Right ventricle myocardium superior (tissue), 1 donor: ENCODE data around the gene KRT78. TPM values are rescaled to one million over a fixed set of nuclear protein-coding genes. Genes with fewer than 3 reads are reported as not detected.

Experiments
- ATAC-seq: fragments of 200-7000 bp; cut with Tn5 transposase; one replicate; pipeline ENCODE4 v1.9.1; 2020; ENCODE audit warnings: mild to moderate bottlenecking; ENCODE audit not compliant: poor library complexity
- DNase-seq: peaks from one replicate; pipeline ENCODE4 v3.0.0-alpha.2; 2020
- intact Hi-C: fragments of 100-400 bp; cut with DNase I; formaldehyde crosslinking; loops from one replicate; pipeline ENCODE4 v1.11.2; 2022
- total RNA-seq: library from RNA; stranded (reverse); fragmentation: NEBNext Ultra II Directional; extraction: Animal tissue kit (Norgen Biotek cat#: 25700); gene quantifications from one replicate; pipeline ENCODE4 v1.2.1, GENCODE V29; 2021
- donor health status: DM: no; HTN: yes; CAD: no; lungs with severe emphysema.

Gene KRT78
- total RNA-seq, 1 donor from 2014 or later, result not detected

DNA sequence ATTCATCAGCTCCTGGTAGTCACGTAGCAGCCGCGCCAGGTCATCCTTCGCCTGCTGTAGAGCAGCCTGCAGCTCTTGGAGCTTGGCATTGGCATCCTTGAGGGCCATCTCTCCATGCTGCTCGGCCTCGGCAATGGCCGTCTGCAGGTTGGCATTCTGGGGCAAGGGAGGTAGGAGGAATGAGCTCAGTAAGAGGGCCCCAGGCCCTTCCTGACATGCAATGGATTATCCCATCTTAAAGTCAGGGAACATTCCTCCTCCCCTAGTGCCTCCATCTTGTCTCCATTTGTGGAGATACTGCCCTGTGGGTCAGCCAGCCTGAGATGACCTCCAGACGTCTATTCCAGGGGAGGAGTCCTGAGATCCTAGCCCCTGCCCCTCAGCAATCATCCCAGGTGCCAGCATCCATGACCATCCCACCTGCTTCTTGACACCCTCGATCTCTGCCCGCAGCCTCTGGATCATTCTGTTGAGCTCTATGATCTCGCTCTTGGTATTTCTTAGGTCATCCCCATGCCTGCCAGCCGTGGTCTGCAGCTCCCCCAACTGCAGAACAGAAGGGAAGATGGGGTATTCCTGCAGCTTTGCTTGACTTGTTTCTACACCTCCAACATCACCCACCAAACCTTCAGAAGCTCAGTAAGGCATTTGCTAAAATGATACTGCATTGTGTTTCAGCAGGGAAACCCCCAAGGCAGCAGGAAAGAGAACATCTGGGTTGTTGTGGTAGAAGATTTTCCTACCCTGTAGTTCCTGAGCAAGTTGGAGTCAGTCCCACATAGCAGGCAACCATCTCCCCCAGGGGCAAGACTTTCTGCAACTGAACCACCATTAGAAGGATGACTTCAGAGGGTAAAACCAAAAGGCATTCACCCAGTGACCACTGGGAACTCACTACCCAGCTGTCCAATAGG, 57.3 kb downstream of the KRT78 start:
- intact Hi-C loops, result no loop called here
- DNase-seq, result no peak
- no peak for ATAC-seq

DNA sequence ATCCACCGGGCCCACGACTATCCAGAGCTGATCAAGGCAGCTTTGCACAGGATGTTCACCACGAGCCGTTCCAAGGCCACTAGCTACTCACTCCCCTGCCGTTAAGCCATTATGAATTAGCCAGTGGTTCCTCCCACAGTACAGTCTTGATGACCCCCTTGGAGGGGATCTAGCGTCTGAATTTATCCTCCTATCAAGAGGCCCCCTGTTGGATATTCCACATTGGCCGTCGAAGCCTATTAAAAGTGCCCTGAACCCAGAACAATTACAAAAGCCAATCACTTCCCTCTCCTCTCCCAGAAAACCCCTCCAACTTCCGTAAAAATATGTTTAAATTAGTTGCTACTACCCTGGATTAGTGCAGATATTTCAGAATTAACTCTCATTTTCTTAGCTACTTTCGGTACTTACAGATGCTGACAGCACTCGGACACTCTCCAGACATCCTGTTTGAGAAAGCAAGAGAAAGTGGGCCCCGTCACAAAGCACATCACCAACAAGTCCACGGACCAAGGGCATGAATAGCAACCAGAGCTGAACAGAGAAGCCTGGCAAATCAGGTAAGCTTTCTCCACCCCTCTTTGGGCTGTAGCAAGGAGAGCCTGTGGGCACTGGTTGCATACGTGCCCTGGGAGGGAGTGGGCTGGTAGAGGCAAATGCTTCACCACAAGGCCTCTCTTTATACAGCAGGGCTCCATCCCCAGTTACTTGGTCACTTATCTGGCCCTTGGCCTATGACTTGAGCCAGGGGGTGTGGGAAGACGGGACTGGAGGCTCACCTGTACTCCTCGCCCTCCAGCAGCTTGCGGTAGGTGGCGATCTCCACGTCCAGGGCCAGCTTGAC, 58.1 kb downstream of the KRT78 start:
- intact Hi-C loops, result no loop called here
- ATAC-seq, result no peak
- no peak for DNase-seq

DNA sequence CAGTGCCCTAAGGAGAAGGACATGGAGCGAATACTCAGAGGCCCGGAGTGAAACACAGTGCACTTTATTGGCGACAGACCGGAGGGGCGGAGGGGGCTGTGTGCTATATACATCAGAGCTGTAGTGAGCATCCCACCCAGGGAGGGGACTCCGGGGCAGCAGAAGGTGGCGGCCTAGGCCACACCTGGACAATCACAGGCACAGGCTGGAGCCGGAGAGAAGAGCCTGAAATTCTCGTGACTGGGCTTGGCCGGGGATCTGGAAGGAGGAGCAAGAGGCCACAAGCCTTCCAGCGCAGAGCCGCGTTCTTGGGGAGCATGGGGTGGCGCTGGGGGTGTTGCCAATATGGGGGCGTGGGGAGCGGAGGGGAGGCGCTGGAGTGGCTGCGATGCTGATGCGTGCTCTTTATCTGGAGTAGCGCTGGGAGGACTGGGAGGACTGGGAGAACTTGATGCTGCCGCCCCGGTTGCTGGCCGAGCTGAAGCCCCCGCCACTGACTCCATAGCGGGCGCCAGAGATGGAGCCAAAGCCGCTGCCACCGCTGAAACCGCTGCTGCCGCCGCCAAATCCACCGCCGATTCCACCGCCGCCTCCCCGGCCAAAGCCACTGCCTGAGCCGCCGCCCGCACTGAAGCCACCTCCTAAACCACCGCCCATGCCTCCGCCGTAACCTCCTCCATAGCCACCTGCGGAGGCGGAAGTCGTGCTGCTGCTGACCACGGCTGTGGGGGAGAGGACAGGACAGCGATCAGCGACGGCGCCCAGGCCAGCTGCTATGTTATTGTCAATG, 59.0 kb downstream of the KRT78 start:
- DNase-seq, result no peak
- no peak for ATAC-seq
- intact Hi-C loops, result no loop called here

DNA sequence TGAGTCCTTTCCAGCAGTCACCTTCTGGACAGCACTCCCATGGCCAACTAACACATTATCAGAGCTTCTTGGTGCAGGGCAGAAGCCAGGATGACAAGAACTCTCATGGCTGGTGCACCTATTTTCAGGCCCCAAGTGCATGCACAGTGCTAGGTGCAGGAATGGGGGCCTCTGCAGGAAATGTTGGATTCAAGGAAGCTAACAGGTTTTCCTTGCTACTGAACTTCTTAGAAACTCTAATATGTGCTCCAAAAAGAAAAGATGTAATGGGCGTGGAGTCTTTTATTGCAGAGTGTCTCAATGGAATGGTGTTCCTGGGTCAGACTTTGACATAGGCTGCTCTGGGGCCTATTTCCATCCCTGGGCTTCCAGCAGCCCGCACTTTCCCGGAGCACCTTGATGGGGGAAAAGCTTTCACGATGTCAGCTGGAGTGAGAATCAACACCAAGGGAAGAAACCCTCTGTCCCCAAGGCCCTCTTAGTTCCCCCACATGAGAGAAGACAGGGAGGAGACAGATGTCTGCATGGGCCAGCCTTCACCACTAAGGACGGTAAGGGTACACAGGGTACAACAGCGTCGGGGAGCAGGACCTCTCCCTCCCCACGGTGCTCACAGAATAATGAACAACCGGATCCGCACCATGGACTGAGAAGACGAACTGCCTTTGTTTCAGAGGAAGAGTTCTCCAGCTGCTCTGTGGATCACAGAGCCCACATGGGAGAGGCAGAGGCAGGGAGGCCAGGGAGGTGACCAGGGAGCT, 59.7 kb downstream of the KRT78 start:
- intact Hi-C loops, result no loop called here
- DNase-seq (no peak), ATAC-seq (no peak)

DNA sequence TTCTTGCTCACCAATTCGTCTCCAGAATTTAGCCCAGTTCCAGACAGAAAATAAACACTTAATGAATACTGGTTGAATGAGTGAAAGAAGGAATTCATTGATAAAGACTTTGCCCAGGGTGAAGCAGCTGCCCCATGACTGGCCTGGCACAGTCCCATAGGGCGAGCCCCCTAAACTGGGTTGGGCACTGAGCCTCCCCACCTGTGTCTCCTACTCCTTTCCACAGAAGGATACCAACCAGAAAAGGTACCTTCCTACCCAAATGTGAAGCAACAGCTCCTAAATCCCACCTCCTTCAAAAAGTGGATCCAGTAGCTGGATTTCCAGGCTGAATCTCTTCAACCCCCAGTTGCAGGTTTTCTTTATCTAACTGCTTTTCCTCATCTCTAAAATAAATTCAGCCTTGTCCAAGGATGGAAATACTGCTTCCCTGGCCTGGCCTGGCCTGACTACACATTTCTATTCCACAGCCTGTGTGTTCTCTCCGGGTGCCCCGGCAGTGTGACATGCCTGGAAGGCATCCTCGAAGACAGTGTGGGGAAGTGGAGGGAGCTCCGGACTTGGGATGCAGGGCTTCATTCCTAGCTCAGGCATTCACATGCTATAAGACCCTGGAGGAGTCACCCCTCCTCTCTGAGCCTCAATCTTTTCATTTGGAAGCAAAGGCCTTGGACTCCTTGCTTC, 60.5 kb downstream of the KRT78 start:
- DNase-seq, result no peak
- no peak for ATAC-seq
- intact Hi-C loops, result no loop called here

Other genes starting within 250 kb of the KRT78 start
- not detected for gene KRT72, start 247.5 kb downstream of the KRT78 start, total RNA-seq
- not detected for gene KRT73, start 230.4 kb downstream of the KRT78 start, total RNA-seq
- not detected for gene KRT2, start 196.8 kb downstream of the KRT78 start, total RNA-seq
- not detected for gene KRT1, start 168.6 kb downstream of the KRT78 start, total RNA-seq
- gene KRT77, start 145.5 kb downstream of the KRT78 start, total RNA-seq, result not detected
- gene KRT76, start 71.6 kb downstream of the KRT78 start, total RNA-seq, result not detected
- not detected for gene KRT3, start 52.9 kb downstream of the KRT78 start, total RNA-seq
- not detected for gene KRT4, start 34.9 kb downstream of the KRT78 start, total RNA-seq
- not detected for gene KRT79, start 14.7 kb downstream of the KRT78 start, total RNA-seq
- 104 TPM for gene KRT8, start 56.1 kb upstream of the KRT78 start, total RNA-seq
- gene KRT18, start 100.1 kb upstream of the KRT78 start, total RNA-seq, result 7.0 TPM
- 434 TPM for gene EIF4B, start 157.5 kb upstream of the KRT78 start, total RNA-seq
- 107 TPM for gene TNS2, start 201.1 kb upstream of the KRT78 start, total RNA-seq
- gene SPRYD3, start 230.4 kb upstream of the KRT78 start, total RNA-seq, result 37.8 TPM
- gene IGFBP6, start 248.7 kb upstream of the KRT78 start, total RNA-seq, result 50.2 TPM